GM12874 (cell line): Measurements from ENCODE around the gene ELP2.

ENCODE experiments used
- TF ChIP-seq, protein P1 (sequence below): IDR thresholded peaks from 2 replicates; pipeline ENCODE4 v1.5.1; 2011; ENCODE audit warnings: low read depth, mild to moderate bottlenecking, control low read depth, low read length, moderate library complexity; ENCODE audit not compliant: insufficient read depth

Gene ELP2

GRCh38 chr18:36095936-36096519 is 33.7 kb upstream of the ELP2 start:
- TF ChIP-seq, protein P1, sequence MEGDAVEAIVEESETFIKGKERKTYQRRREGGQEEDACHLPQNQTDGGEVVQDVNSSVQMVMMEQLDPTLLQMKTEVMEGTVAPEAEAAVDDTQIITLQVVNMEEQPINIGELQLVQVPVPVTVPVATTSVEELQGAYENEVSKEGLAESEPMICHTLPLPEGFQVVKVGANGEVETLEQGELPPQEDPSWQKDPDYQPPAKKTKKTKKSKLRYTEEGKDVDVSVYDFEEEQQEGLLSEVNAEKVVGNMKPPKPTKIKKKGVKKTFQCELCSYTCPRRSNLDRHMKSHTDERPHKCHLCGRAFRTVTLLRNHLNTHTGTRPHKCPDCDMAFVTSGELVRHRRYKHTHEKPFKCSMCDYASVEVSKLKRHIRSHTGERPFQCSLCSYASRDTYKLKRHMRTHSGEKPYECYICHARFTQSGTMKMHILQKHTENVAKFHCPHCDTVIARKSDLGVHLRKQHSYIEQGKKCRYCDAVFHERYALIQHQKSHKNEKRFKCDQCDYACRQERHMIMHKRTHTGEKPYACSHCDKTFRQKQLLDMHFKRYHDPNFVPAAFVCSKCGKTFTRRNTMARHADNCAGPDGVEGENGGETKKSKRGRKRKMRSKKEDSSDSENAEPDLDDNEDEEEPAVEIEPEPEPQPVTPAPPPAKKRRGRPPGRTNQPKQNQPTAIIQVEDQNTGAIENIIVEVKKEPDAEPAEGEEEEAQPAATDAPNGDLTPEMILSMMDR = peak; percentile 27; the same call in 1 of the 2 replicates

GRCh38 chr18:36096955-36097354 is 32.7 kb upstream of the ELP2 start:
- TF ChIP-seq, protein P1 = no peak

DNA sequence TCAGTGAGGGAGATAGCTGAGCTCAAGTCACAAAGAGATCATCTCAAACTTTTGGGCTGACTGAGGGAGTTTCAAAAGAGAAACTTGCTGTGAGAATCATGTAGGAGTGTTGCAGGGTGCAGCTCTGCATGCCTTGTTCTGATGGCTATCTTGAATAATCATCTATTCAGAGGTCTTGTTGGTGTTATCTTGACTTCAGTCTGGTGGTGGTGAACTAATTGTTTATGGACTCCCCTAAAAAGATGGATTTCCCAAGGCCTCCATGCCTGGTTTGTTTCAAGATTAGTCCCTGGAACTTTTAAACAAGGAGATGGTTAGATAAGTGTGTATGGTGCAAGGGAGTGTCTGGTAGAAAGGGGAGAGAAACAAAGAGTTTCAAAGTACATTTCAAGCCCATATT is 30.4 kb upstream of the ELP2 start:
- TF ChIP-seq, protein P1 = no peak

GRCh38 chr18:36101943-36102342 is 27.8 kb upstream of the ELP2 start:
- TF ChIP-seq, protein P1 = no peak

DNA sequence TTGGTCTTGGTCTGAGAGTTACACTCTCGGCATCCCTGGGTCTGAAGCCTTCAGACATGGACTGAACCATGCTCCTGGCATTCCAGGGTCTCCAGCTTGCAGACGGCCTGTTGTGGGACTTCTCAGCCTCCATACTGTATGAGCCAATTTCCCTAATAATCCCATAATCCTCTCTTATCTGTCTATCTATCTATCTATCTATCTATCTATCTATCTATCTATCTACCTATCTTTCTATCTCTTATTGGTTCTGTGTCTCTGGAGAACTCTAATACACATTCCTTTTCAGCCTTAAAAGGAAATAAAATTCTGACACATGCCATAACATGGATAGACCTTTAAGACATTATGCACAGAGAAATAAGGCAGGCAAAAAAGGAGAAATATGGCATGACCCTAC is 24.9 kb upstream of the ELP2 start:
- TF ChIP-seq, protein P1 = no peak

DNA sequence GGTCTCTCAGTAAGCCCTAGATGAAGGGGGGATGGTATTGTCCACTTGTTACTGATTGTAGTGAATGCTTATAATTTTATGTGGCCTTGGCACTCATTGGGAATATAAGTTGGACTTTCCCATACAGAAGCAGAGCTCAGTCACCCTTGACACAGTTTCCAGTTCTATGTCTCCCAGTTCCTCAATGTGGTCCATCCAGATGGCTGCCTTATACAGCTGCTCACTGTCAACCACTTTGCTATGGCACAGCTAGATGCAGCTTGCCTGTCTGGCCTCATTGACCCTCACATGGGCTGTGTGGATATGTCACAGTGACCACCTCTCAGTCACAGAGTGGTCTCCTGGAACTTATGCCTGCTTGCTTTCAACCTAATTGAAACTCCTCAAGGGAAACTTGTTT is 22.2 kb upstream of the ELP2 start:
- TF ChIP-seq, protein P1 = no peak

DNA sequence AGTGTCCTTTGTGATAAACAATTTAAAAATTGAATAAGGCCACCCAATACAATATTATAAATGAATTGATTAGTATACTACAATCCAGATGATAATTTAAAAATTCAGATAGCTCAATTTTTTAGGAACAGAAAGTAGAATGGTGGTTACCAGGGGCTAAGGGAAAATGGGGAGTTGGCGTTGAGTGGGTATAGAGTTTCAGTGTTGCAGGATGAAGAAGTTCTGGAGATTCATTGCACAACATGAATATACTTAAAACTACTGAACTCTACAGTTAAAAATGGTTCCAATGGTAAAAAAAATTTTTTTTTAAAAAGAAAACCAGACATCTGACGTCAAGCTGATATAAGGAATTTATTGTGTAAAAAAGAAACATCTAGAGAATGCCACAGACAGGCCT is 21.5 kb upstream of the ELP2 start:
- TF ChIP-seq, protein P1 = no peak
